ENCODE results near the gene PALM. TPM values are rescaled to one million over a fixed set of nuclear protein-coding genes. Genes with fewer than 3 reads are reported as not detected.

PALM gene
- total RNA-seq, 1 experiment from 2014 or later, result 14.4 TPM

- BruUV-seq (replicated peaks), result no TSS peak
- ATAC-seq, result peak; percentile 38
- intact Hi-C loops (cut with micrococcal nuclease; ENCODE audit: unreplicated experiment), result no loop called here
These were observed 31.5 kb upstream of the PALM start for GRCh38 chr19:677201-677600.

More at GRCh38 chr19:677201-677600, 31.5 kb upstream of the PALM start:
- no peaks in the 10 kb centered on the region for H3K27me3 ChIP-seq (ENCODE audit: control insufficient read depth, insufficient read depth, low read length)
- TF ChIP-seq REST (IDR thresholded peaks at IDR 0.05; ENCODE audit: insufficient read depth in 1 of 2, low read depth in 2 of 2, low read length in 1 of 2) (no peak), CTCF (IDR thresholded peaks at IDR 0.05) (no peak), TCF7L2 (IDR thresholded peaks at IDR 0.05; ENCODE audit: low read depth, low read length) (no peak), SIN3A (IDR thresholded peaks at IDR 0.05; ENCODE audit: borderline replicate concordance, insufficient read depth, low read depth, low read length) (no peak), POLR2AphosphoS5 (IDR thresholded peaks at IDR 0.05; ENCODE audit: low read depth, low read length) (no peak)
- no peak overlapping the region for H3K27ac ChIP-seq (ENCODE audit: low read length)
- peak overlapping the region; percentile 13 to 68; a peak in 3 of 4 replicates for H3K4me3 ChIP-seq (ENCODE audit: low read depth in 2 of 2, low read length in 2 of 2)
- no peaks in the 10 kb centered on the region for H3K36me3 ChIP-seq (ENCODE audit: control insufficient read depth, insufficient read depth, low read length)
- POLR2A ChIA-PET, result interaction anchor here (0.6 to 0.9 kb wide), 3 partner anchors 27 to 74 kb away, joined by 3 to 5 read pairs (median 3); no protein-coding TSS in a partner anchor
- CTCF ChIA-PET, result interaction anchor here (0.6 kb wide), 3 partner anchors 22 to 52 kb away, joined by 3 to 4 read pairs (median 3); no protein-coding TSS in a partner anchor
- no peaks in the 10 kb centered on the region for H3K9me3 ChIP-seq (ENCODE audit: control insufficient read depth, insufficient read depth, low read depth, low read length)
- in situ Hi-C loops (cut with HindIII; ENCODE audit: low pct_unique_long_range_greater_than_20kb, low sequenced_read_pairs), result no loop called here
- no peak for DNase-seq (ENCODE audit: low read depth, low spot score)
- H3K4me1 ChIP-seq (ENCODE audit: control insufficient read depth, insufficient read depth, low read length), result peaks cover 22% of the 10 kb centered on the region
